ENCODE results near the gene MACROD2.

DNA sequence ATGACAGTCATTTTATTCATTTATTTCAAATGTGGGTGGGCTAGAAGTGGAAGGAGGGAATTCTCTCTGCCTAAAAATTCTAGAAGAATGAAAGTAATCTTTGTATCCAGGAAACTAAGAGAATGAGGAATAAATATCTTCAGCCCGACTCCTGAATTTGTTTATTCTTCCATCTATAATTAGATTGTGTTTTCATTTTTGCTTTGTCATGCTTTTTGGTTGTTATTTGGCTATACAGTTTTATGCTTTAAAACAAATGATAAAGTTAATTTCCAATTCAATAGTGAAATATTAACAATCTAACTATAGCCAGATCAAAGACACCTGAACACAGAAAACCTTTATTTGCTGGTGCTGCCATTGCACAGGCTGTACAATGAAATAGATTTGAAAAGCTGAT, 2056.7 kb downstream of the MACROD2 start:
- TF ChIP-seq POLR2A (IDR thresholded peaks at IDR 0.05) (no peak), EP300 (IDR thresholded peaks at IDR 0.05) (no peak)
- TF ChIP-seq, protein P1, sequence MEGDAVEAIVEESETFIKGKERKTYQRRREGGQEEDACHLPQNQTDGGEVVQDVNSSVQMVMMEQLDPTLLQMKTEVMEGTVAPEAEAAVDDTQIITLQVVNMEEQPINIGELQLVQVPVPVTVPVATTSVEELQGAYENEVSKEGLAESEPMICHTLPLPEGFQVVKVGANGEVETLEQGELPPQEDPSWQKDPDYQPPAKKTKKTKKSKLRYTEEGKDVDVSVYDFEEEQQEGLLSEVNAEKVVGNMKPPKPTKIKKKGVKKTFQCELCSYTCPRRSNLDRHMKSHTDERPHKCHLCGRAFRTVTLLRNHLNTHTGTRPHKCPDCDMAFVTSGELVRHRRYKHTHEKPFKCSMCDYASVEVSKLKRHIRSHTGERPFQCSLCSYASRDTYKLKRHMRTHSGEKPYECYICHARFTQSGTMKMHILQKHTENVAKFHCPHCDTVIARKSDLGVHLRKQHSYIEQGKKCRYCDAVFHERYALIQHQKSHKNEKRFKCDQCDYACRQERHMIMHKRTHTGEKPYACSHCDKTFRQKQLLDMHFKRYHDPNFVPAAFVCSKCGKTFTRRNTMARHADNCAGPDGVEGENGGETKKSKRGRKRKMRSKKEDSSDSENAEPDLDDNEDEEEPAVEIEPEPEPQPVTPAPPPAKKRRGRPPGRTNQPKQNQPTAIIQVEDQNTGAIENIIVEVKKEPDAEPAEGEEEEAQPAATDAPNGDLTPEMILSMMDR (IDR thresholded peaks at IDR 0.05) = no peak

All from tibial nerve (tissue), 4 donors.